Measurements from ENCODE around the gene COMMD1.

COMMD1 gene

GRCh38 chr2:62177392-62178049 is 272.0 kb downstream of the COMMD1 start:
- TF ChIP-seq, protein P1, sequence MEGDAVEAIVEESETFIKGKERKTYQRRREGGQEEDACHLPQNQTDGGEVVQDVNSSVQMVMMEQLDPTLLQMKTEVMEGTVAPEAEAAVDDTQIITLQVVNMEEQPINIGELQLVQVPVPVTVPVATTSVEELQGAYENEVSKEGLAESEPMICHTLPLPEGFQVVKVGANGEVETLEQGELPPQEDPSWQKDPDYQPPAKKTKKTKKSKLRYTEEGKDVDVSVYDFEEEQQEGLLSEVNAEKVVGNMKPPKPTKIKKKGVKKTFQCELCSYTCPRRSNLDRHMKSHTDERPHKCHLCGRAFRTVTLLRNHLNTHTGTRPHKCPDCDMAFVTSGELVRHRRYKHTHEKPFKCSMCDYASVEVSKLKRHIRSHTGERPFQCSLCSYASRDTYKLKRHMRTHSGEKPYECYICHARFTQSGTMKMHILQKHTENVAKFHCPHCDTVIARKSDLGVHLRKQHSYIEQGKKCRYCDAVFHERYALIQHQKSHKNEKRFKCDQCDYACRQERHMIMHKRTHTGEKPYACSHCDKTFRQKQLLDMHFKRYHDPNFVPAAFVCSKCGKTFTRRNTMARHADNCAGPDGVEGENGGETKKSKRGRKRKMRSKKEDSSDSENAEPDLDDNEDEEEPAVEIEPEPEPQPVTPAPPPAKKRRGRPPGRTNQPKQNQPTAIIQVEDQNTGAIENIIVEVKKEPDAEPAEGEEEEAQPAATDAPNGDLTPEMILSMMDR (conservative IDR thresholded peaks at IDR 0.05; ENCODE audit: low read depth, low read length) = no peak
- no peak overlapping the region for H3K4me3 ChIP-seq (ENCODE audit: low read length)
- DNase-seq (ENCODE audit: low read depth) = no peak

GRCh38 chr2:62178741-62179271 is 273.3 kb downstream of the COMMD1 start:
- TF ChIP-seq, protein P1 (conservative IDR thresholded peaks at IDR 0.05; ENCODE audit: low read depth, low read length) = no peak
- H3K4me3 ChIP-seq (ENCODE audit: low read length) = no peak overlapping the region
- no peak for DNase-seq (ENCODE audit: low read depth)

GRCh38 chr2:62180975-62181374 is 275.5 kb downstream of the COMMD1 start:
- TF ChIP-seq, protein P1 (conservative IDR thresholded peaks at IDR 0.05; ENCODE audit: low read depth, low read length) = no peak
- H3K4me3 ChIP-seq (ENCODE audit: low read length) = no peak overlapping the region
- no peak for DNase-seq (ENCODE audit: low read depth)

DNA sequence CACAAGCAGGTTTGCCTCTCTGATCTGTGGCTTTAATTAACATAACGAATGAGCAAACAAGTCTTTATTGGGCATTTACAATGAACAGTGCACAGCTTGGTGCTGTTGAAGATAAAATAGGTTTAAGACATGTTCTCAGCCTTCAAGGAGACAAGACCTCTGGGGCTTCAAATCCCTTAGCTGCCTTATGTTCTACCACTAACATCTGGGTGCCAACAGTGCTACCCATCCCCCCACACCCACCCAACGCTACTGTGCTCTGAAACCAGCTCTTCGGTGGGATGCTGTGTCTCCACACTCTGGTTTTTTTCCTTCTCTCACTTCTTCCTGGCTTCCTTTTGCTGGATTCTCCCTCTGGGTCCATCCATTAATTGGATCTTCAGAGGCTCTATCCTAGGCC is 276.4 kb downstream of the COMMD1 start:
- DNase-seq (ENCODE audit: low read depth) = no peak
- H3K4me3 ChIP-seq (ENCODE audit: low read length) = no peak overlapping the region
- TF ChIP-seq, protein P1 (conservative IDR thresholded peaks at IDR 0.05; ENCODE audit: low read depth, low read length) = no peak

- TF ChIP-seq, protein P1 (conservative IDR thresholded peaks at IDR 0.05; ENCODE audit: low read depth, low read length) = no peak
- no peak overlapping the region for H3K4me3 ChIP-seq (ENCODE audit: low read length)
- no peak for DNase-seq (ENCODE audit: low read depth)
These were observed 279.2 kb downstream of the COMMD1 start for GRCh38 chr2:62184512-62185230.

Data from retinal pigment epithelial cell (primary cell).